HG03039 (cell line): ENCODE data around the gene HTR3B.
"Not testable (repeated sequence)": the region's sequence is repeated elsewhere in the genome, so short reads cannot be mapped to it uniquely, and the experiment has no call there.

Source experiments
- ATAC-seq: cut with Tn5 transposase; IDR thresholded peaks from one replicate; pipeline ENCODE4 v1.9.1; 2021; ENCODE audit warnings: mild to moderate bottlenecking, moderate library complexity; ENCODE audit not compliant: unreplicated experiment

HTR3B gene

GRCh38 chr11:113942256-113942655 is 37.7 kb downstream of the HTR3B start:
- no peak for ATAC-seq

- not testable (repeated sequence) for ATAC-seq
These were observed 41.6 kb downstream of the HTR3B start for GRCh38 chr11:113946162-113946561.

- ATAC-seq = no peak
These were observed 43.4 kb downstream of the HTR3B start for GRCh38 chr11:113947994-113948393.

- no peak for ATAC-seq
These were observed 45.3 kb downstream of the HTR3B start for GRCh38 chr11:113949891-113950290.

GRCh38 chr11:113951537-113951936 is 46.9 kb downstream of the HTR3B start:
- ATAC-seq = no peak

- ATAC-seq = no peak
These were observed 47.5 kb downstream of the HTR3B start for GRCh38 chr11:113952070-113952469.

- no peak for ATAC-seq
These were observed 48.0 kb downstream of the HTR3B start for GRCh38 chr11:113952588-113952987.

- no peak for ATAC-seq
These were observed 49.6 kb downstream of the HTR3B start for GRCh38 chr11:113954235-113954634.

GRCh38 chr11:113956986-113957385 is 52.4 kb downstream of the HTR3B start:
- ATAC-seq = no peak

GRCh38 chr11:113960702-113961330 is 56.2 kb downstream of the HTR3B start:
- no peak for ATAC-seq

- ATAC-seq = no peak
These were observed 62.8 kb downstream of the HTR3B start for GRCh38 chr11:113967361-113967760.

- no peak for ATAC-seq
These were observed 67.1 kb downstream of the HTR3B start for GRCh38 chr11:113971506-113972195.

- no peak for ATAC-seq
These were observed 70.3 kb downstream of the HTR3B start, which contains the start of gene HTR3A for GRCh38 chr11:113974741-113975470. Gene HTR3A, plus strand, starts transcription at chr11:113975108. Its CDS starts 218 bp downstream, at chr11:113975326.

GRCh38 chr11:113977071-113977490 is 72.5 kb downstream of the HTR3B start:
- no peak for ATAC-seq

GRCh38 chr11:113977701-113978100 is 73.1 kb downstream of the HTR3B start:
- ATAC-seq = no peak

- ATAC-seq = no peak
These were observed 74.8 kb downstream of the HTR3B start for GRCh38 chr11:113979431-113979830.

GRCh38 chr11:113980785-113981184 is 76.2 kb downstream of the HTR3B start:
- no peak for ATAC-seq

- no peak for ATAC-seq
These were observed 77.7 kb downstream of the HTR3B start for GRCh38 chr11:113982306-113982705.

- no peak for ATAC-seq
These were observed 80.2 kb downstream of the HTR3B start for GRCh38 chr11:113984781-113985180.

GRCh38 chr11:113985906-113986305 is 81.3 kb downstream of the HTR3B start:
- no peak for ATAC-seq

- no peak for ATAC-seq
These were observed 82.0 kb downstream of the HTR3B start for GRCh38 chr11:113986351-113987140.
